T-helper 2 cell treated with Interferon-gamma antibody and Interleukin-4, amounts not matched to agents 100 ng/mL and 5 ng/mL, for 36 hours (primary cell): ENCODE data around the gene HSPH1. TPM values are rescaled to one million over a fixed set of nuclear protein-coding genes. Genes with fewer than 3 reads are reported as not detected.
"Not testable (repeated sequence)": the region's sequence is repeated elsewhere in the genome, so short reads cannot be mapped to it uniquely, and the experiment has no call there.

ENCODE experiments used
- intact Hi-C: fragments of 100-400 bp; cut with micrococcal nuclease; formaldehyde crosslinking; loops from one replicate; pipeline ENCODE4 v1.15.1; 2023
- total RNA-seq: library from RNA; stranded (reverse); gene quantifications from 2 replicates; pipeline ENCODE4 v1.2.3, GENCODE V29; 2022

HSPH1 gene
- total RNA-seq, 1 donor from 2014 or later = 168 TPM

DNA sequence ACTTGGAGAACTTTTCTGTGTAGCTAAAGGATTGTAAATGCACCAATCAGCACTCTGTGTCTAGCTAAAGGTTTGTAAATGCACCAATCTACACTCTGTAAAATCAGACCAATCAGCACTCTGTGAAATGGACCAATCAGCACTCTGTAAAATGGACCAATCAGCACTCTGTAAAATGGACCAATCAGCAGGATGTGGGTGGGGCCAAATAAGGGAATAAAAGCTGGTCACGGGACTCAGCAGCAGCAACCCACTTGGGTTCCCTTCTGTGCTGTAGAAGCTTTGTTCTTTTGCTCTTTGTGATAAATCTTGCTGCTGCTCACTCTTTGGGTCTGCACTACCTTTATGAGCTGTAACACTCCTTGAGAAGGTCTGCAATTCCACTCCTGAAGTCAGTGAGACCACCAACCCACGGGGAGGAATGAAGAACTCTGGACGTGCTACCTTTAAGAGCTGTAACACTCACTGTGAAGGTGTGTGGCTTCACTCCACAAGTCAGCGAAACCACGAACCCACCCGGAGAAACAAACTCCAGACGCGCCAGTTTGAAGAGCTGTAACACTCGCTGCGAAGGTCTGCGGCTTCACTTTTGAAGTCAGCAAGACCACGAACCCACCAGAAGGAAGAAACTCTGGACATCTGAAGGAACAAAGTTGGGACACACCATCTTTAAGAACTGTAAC lies 16.2 kb upstream of the HSPH1 start:
- intact Hi-C loops = not testable (repeated sequence)

DNA sequence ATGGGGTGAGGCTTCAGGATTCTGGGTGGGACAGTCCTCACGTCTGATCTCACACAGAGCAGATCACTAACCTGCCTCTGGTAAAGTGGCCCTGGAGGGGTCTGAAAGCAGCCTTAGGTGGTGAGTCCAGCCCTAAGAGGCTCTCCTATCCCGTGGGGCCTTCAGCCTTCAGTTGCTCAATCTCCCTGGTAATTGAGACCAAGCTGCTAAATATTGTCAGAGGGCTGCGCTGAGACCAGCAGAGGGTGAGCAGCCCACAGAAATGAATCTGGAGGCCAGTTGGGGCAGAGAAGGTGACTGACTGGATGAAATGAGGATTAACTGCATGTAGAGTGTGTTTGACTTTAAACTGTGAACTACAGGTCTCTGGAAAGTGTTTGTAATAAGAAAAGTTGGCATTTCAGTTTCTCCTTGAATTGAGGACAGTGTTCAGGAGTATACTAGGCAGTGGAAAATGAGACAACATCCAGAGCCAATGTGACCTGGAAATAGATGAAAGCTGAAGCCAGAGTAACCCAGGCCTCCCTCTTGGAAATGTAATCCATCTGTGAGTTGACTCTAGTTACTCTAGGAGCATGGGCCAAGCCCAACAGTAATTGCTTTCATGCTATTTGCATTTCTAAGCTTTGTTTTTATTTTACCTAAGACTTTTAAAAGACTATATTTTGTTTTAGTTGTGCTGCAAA lies 14.3 kb upstream of the HSPH1 start:
- intact Hi-C loops = no loop called here

DNA sequence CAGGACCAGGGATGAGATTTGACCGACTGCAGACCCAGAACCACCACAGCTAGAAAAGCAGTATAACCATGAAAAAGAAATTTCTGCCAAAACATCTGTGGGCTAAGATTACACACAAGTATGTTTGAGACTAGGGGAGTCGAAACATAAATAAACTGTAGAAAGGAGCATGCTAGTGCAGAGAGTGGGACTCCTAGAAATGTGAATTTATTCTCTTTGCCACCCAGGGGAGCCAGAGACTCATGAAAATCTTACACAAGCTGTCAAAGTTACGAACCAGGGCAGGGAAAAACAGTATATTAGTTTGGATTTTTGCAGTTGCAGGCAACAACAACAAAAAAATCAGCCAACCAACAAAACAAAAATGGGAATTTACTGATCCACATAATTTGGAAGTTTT lies 12.3 kb upstream of the HSPH1 start:
- intact Hi-C loops = no loop called here

DNA sequence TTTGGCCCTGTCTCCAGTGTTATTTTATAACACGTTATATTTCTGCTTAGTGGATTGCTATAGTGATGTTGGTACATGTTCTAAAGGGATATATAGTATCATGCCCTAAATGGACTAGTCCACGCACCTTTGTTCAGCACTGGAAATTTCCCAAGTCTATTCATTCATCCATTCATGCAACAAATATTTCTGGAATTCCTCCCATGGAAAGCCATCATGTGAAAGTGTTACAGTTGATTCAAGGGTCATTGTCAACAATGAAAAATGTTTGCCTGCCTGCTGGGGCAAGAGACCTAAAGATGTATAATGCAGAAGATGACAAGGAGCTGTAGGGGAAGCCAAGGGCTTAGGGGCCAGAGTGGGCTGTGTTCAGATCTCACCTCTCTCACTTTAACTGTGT lies 10.8 kb upstream of the HSPH1 start:
- intact Hi-C loops = no loop called here

DNA sequence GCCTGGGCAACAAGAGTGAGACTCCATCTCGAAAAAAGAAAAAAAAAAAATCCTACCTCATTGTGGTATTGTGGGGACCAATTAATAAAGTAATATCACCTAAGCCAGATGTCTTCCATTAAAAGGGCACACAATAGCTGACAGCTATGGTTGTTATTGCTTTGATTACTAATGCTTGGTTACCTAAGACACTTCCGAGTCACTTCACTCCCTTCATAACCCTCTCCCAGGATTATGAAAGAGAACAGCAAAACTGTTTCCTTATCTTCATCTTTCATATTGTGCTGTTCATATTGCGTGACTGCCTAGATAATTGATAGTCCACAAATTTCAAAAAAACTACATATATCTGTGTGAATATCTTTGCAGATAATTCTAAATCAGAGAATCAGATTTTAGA lies 10.3 kb upstream of the HSPH1 start:
- intact Hi-C loops = no loop called here

DNA sequence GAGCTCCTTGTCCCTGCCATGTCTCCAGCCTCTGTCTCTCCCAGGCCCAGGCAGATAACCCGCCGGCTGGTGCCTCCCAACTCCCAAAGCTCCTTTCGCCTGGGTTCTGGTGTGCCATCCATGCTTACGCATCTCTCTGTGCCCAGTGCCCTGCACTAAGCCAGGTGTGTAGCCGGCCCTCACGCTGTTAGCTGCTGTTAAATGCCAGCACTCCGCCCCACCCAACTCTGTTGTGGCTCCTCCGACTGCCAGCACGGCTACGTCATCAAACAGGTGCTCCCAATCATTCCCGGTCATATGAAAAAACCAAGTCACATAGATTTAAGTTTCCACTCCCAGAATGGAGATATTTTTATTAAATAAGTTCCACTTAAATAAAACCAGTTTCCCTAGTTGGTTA lies 7.0 kb upstream of the HSPH1 start:
- intact Hi-C loops = loop anchor here (10.0 kb wide), 1 partner anchor 494 kb away; no protein-coding TSS in a partner anchor

DNA sequence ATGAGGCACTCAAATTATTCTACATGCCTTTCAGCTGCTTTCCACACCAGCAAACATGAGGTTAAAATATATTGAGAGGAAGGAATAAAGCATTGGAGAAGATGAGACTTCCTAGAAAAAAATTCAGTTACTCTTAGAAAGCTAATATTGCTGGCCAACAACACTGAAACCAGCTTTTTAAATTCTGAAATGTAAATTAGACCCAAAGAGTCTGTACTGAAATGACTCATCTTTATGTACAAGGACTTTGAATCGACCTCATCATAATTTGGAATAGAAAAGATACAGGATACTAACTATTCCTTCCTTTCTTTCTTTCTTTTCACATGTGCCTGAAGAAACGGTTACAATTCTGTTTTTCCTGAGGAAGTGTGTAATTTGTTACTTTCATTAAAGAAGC lies 6.5 kb upstream of the HSPH1 start:
- intact Hi-C loops = loop anchor here (10.0 kb wide), 1 partner anchor 493 kb away; no protein-coding TSS in a partner anchor

DNA sequence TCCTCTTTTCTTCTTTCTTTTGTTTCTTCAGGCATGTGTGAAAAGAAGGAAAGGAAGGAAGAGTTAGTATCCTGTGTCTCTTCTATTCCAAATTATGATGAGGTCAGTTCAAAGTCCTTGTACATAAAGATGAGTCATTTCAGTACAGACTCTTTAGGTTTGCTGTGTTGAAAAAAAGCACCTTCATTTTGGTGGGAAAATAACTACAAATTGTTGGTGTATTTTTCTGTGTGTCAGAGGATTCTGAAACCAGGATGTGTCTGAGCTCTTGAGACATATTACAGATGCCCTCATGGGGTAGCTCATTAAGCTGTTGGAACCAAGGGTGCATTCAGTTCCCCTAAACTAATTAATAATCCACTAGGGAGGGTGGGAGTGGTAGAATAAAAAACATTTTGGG lies 5.8 kb upstream of the HSPH1 start:
- intact Hi-C loops = loop anchor here (10.0 kb wide), 1 partner anchor 493 kb away; no protein-coding TSS in a partner anchor

DNA sequence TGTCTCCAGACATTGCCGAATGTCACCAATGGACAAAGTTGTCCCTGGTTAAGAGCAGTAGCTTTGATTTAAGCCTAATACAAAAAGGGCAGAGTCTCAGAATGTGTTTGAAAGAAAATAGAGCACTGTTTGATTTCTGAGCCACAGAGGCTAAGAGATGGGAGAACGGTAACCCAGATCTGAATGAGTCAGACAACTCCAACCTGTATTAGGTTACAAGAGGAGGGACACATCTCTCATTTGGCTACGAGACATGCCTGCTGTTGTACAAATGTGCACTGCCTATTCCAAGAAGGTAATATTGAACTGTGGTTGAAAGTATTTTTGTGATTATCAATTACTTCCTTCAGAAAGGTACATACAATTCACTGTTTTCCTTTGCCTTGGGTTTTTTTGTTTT lies 4.9 kb upstream of the HSPH1 start:
- intact Hi-C loops = loop anchor here (10.0 kb wide), 1 partner anchor 492 kb away; no protein-coding TSS in a partner anchor

DNA sequence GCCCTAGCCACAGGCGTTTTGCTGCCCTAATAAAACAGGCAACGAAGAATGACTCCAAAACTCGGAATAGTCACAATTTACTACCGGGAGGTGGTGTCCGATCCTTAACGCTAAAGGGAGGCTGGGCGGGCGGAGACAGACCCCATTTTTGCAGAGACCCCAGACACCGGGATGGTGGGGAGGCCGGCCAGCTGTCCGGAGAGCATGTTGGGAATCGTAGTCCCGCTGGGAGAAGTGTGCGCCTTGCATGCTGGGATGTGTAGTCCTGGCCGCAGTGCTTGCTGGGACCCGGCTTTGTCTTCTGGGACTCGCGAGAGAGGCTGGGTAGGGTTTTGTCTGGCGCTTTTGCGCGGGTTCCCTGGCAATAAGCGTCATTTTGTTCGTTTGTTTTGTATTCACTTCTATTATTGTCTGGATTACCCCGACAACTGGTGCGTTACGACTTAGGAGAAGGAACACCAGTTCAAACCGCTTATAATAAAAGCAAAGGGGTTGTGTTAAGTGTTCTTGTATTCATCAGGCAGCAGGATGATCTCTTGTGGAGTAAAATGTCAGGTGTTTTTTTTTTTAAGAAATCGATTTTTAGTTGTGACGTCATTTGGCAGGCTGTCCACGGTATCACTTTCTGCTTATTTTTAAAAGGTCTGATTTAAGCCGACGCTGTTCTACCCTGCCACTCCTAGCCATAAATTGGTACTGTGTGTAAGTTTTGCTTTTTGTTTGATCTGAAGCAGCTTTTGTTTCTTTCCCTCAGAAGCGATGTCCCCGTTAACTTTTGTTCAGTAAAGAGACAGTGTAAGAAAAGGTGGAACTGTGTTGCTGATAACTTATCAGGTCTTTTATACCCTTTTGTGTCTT lies 676 bp upstream of the HSPH1 start:
- intact Hi-C loops = loop anchor here (1.0 to 10.0 kb wide), 11 partner anchors 37 to 1313 kb away; partner anchors contain the start of genes B3GLCT, BRCA2, HMGB1 and KATNAL1

DNA sequence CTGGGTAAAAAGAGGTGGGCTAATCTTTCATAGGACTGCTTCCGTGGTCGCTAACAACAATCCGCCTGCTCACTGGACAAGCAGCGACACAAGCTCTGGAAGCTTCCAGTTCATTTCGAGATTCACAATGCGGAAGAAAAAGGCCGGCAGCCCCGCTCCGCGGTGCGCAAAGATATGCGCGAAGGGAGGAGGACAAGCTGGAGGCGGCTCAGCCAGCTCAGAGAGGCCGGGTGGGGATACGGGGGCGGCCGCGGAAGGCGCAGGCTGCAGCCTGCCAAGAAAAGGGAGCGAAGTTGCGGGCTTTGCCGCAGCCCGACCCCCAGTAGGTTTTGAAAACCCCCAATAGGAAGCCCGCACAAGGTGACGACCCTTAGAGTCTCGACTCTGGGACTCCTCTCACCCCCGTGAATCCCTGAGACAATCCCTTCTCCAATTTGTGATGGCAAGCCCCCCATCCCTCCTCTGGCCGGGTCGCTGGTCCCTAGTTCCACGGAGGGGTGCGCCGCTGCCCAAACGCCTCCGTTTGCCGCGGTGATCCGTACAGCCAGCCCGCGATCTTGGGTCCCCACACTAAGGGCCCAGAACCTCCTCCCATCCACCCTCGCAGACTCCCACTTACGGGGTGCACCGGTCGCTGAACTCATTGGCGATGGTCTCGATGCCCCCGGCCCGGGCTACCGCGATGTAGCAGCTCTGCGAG lies 697 bp downstream of the HSPH1 start:
- intact Hi-C loops = loop anchor here (5.0 to 10.0 kb wide), 7 partner anchors 419 to 1266 kb away; partner anchors contain the start of genes BRCA2, HMGB1, KATNAL1 and N4BP2L1

DNA sequence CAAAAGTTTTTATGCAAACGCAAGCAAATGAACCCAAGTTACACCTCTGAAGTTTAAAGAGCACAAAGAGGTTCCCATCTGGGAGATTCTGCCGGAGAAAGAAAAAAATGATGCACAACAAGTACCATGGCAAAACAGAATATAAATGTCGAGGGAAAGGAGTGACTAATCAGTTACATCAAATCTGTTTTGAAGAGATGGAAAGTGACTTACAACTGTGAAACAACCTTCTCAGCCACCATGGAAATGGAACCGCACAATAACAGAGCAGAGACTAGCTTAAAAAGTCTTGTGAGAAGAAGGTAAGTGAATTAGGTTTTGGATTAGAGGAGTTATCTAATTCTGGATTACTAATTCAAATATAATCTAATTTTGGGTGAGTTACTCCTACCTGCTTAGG lies 2.4 kb downstream of the HSPH1 start:
- intact Hi-C loops = no loop called here

DNA sequence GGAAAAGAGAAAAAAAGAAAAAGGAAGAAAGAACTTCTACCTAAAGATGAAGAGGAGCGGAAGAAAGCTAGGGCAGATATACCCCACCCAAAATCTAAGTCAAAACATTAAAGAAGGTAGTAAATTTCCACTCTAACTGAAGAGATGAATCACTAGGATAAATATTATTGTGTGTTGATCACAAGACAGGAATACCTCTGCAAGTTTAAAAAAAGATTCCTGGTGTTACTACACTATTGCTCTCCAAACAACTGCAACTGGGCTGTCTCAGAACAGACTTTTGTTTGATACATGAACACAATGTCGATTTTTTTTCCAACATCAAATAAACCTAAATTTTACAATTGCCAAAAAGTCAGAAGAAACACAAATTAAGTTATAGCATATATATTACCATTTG lies 6.8 kb downstream of the HSPH1 start:
- intact Hi-C loops = no loop called here

DNA sequence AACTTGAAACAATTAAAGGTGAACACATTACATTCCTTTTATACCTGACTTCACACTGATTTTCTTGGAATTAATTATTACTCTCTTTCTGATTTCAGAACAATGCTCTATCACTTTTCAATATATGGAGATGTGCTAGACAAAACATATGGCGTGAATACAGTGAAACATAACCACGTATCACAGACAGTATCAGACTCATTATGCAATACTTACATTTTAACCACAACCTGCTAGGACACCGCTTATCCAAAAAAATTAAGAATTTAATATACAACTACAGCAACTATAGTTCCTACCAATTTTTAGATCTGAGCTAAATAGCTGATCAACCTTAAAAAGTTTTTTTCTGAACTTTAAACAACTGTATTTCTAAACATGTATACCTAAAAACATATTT lies 9.9 kb downstream of the HSPH1 start:
- intact Hi-C loops = no loop called here

DNA sequence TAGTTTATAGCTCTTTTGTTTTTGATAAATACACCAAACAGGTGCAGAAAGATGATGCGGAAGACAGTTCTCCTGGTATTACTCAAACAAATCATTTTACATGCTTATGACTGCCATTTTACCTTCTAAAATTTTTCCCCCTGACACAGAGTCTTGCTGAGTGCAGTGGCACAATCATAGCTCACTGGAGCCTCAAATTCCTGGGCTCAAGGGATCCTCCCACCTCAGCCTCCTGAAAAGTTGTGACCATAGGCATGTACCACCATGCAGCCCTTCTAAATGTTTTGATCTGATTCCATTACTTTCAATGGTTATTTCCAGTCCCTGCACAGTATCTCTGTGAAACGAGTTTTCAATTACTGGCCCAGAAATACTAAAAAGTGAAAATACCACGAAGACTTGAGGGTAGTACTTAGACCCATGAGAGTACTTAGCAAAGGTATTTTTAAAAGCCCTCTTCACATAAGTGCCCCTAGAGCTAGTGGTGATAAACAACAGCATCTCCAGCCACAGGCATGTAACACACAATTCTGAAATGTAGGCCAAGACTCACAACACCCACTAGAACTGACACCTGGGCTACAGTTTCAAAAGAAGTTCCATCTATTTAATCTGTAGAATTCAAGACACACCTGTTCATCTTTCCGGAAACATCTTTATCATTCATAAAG lies 11.3 kb downstream of the HSPH1 start:
- intact Hi-C loops = no loop called here

DNA sequence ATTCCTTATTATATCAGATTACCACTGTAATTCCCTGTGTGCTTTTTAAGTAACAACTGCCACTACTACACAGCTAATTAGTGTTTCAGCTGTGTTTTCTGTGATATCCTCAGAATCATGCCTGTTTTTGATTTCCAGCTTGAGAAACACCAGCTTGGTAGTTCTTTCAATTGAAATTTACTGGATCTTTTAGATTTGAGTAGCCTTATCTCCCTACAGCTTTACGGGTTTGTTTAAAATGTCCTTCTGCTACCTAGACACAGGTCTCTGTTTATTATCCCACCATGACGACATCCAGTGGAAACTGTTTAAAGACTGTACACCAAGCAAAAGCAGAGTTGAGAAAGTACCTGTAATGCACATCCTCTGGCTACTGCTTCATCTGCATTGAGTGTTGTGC lies 12.1 kb downstream of the HSPH1 start:
- intact Hi-C loops = no loop called here

DNA sequence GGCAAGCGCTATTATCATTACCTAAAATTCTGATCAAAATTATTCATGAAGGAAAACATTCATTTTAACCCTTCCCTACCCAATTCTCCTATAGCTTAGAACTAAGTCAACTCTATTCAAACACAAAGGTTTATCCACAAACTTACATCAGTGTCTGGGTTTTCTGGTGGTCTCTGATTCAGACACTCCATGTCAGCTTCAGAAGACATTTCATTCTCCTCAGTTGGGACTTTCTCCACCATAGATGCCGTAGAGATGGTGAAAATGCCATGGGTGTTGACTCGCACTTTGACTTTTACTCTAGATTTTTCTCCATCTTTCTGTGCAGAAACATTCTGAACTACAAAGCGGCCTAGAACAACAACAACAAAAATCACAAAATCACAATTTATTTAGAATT lies 16.3 kb downstream of the HSPH1 start:
- intact Hi-C loops = no loop called here

DNA sequence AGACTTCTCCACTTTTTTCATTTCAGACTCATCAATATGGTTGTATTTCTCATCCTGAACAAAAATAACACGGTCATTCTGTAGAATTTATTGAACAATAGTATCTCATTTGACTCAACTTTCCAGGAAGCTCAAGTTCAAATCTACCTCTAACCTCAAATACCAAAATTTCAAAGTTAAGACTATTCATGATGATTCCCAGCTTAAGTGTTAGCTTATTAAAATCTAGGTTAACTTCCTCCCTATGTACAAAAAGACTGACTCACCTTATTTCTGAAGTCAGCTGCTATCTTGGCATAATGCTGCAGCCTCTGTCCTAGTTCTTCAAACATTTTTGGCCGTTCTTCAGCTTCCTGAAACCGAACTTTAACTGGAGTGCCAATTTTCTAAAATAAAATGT lies 23.2 kb downstream of the HSPH1 start:
- intact Hi-C loops = loop anchor here (10.0 kb wide), 1 partner anchor 94 kb away; no protein-coding TSS in a partner anchor

DNA sequence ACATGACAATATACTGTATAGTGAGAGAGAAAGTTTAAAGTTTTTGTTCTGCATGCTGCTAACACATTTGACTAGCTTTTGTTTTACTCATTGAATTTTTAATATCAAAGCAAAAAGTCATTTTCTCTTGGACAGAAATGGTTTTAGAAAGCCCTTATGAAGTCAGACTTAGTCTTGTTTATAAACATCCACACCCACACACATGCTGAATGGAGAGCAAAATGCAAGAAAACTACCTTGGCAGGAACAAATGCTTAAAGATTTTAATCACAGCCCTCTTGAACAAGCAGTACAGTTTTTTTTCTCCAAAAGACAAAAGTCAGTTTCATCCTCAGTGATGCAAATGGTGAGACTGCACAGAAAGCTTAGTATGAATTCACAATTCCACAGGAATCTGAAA lies 25.0 kb downstream of the HSPH1 start:
- intact Hi-C loops = loop anchor here (10.0 kb wide), 1 partner anchor 92 kb away; no protein-coding TSS in a partner anchor

DNA sequence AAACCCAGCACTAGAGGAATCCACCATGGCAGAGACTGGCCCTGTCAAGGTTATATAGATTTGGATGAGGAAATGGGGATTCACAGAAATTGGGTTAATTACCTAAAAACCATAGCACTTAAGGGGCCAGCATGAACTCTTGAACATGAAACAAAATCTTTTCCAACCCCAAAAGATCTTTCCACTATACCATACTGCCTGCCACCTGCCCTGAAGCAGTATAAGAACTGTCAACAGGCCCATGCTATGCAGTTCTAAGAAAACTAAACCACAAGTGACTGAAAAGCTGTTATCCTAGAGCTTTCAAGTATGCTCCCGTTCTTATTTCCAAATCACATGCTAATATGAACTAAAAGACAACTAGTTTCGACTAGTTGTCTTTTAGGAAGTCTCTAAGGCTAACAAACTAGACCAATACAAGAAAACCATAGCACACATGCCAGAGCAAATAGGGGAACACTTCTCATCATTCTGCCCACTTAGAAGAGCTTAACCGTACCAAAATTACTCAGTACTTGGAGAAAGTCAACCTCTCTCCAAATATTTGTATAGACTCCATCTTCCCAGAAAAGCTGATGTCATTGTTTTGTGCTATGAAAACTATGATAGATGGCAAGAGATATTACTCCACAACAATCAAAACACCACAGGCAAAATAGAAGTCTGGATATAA lies 27.5 kb downstream of the HSPH1 start:
- intact Hi-C loops = loop anchor here (10.0 kb wide), 1 partner anchor 89 kb away; no protein-coding TSS in a partner anchor
